OCI-M1 (cell line): ENCODE measurements around the gene SEPHS2.
"Not testable (repeated sequence)": the region's sequence is repeated elsewhere in the genome, so short reads cannot be mapped to it uniquely, and the experiment has no call there.

Source experiments
- DNase-seq: peaks from one replicate; lab custom pipeline; 2025; lab: John Stamatoyannopoulos, UW

The SEPHS2 gene

GRCh38 chr16:30445408-30446202 lies at the start of gene SEPHS2:
Gene SEPHS2, minus strand, starts transcription at chr16:30445874. Its CDS starts 147 bp downstream, at chr16:30445727.
- DNase-seq = peak; percentile 100

GRCh38 chr16:30494709-30495108 lies 49.0 kb upstream of the SEPHS2 start:
- DNase-seq = no peak

GRCh38 chr16:30493941-30494488 lies 48.3 kb upstream of the SEPHS2 start:
- no peak for DNase-seq

GRCh38 chr16:30491744-30492308 lies 46.2 kb upstream of the SEPHS2 start:
- DNase-seq = peak; percentile 95

- no peak for DNase-seq
Observed at GRCh38 chr16:30491229-30491628, 45.6 kb upstream of the SEPHS2 start.

GRCh38 chr16:30490210-30490609 lies 44.5 kb upstream of the SEPHS2 start:
- DNase-seq = peak; percentile 36

GRCh38 chr16:30488764-30489605 lies 43.3 kb upstream of the SEPHS2 start:
- peak; percentile 63 for DNase-seq

- DNase-seq = no peak
Observed at GRCh38 chr16:30485818-30486436, 40.3 kb upstream of the SEPHS2 start.

- DNase-seq = no peak
Observed at GRCh38 chr16:30484887-30485286, 39.2 kb upstream of the SEPHS2 start.

GRCh38 chr16:30482366-30482765 lies 36.7 kb upstream of the SEPHS2 start:
- peak; percentile 69 for DNase-seq

- DNase-seq = no peak
Observed at GRCh38 chr16:30481381-30481780, 35.7 kb upstream of the SEPHS2 start.

- DNase-seq = no peak
Observed at GRCh38 chr16:30478766-30479478, 33.2 kb upstream of the SEPHS2 start.

- not testable (repeated sequence) for DNase-seq
Observed at GRCh38 chr16:30477773-30478172, 32.1 kb upstream of the SEPHS2 start.

GRCh38 chr16:30476991-30477390 lies 31.3 kb upstream of the SEPHS2 start:
- DNase-seq = no peak

- no peak for DNase-seq
Observed at GRCh38 chr16:30474684-30475083, 29.0 kb upstream of the SEPHS2 start.

- DNase-seq = no peak
Observed at GRCh38 chr16:30474074-30474452, 28.4 kb upstream of the SEPHS2 start.

GRCh38 chr16:30473231-30474073 lies 27.8 kb upstream of the SEPHS2 start:
- DNase-seq = no peak

GRCh38 chr16:30472328-30472942 lies 26.8 kb upstream of the SEPHS2 start, which contains the start of gene ITGAL:
Gene ITGAL, plus strand, starts transcription at chr16:30472742. Its CDS starts 96 bp downstream, at chr16:30472838.
- no peak for DNase-seq

GRCh38 chr16:30470632-30470995 lies 24.9 kb upstream of the SEPHS2 start:
- no peak for DNase-seq

GRCh38 chr16:30470170-30470512 lies 24.5 kb upstream of the SEPHS2 start:
- DNase-seq = no peak
